Stimulated activated CD4-positive, alpha-beta T cell treated with anti-CD3 and anti-CD28 coated beads, Interleukin-1b, Interleukin-23, amount 100 ng/mL, for 1 hour (primary cell): ENCODE results near the gene SETD1A.
"Not testable (repeated sequence)": the region's sequence is repeated elsewhere in the genome, so short reads cannot be mapped to it uniquely, and the experiment has no call there.

Source experiments
- DNase-seq, 2 donors: peaks; one replicate each; pipeline ENCODE4 v3.0.0-alpha.2; 2020; ENCODE audit warnings: low read depth in 2 of 2

Gene SETD1A

DNA sequence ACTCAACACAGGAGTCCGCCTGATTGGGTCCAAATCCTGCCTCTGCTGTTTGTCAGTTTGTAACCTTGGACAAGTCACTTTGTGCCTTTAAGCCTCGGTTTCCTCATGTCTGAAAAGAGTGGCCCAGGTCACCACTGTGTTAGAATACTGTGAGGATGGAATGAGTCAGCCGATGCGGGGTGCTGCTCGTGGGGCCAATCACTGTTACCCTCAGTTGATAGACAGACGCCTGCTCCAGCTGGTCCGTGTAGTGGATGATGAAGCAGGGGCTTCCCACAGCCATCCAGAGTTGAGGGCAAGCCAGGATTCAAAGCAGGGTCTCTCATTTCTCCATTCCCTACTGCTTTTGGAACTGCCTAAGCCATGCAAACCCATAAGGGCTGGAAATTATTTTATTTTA lies 28.4 kb upstream of the SETD1A start:
- no peak for DNase-seq

DNA sequence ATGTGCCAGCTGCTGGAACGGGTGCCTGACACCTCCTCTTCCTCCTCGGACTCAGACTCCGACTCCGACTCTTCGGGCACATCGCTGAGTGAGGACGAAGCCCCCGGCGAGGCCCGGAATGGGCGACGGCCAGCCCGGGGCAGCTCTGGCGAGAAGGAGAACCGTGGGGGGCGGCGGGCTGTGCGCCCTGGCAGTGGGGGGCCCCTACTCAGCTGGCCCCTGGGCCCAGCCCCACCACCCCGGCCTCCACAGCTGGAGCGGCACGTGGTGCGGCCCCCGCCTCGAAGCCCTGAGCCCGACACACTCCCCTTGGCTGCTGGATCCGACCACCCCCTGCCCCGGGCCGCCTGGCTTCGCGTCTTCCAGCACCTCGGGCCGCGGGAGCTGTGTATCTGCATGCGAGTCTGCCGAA lies 27.4 kb upstream of the SETD1A start:
- no peak for DNase-seq

DNA sequence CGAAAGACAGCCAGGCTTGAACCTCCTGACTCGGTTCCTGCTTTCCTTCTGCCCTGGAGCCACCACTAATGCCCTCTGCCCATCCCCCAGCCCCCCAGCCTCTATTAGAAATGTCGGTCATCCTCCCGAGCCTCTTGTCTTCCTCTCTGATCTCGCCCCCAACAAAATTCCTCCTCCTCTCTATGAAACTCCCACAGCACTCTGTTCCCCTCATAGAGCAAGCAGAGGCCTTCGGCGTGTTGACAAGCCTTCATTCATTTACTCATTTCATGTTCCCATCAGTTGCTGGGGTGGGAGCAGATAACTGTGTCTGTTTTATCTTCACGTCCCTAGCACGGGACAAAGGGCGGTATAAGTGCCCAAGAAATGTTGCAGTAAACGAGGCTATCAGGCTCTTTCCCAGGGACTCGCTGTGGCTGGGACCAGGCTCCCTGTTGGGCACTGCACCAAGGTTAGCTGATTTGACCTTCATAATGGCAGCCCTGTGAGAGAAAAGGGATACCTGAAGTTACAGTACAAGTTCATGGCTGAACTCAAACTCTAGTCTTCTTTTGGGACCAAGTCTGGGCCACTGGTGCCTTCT lies 26.4 kb upstream of the SETD1A start:
- no peak for DNase-seq

DNA sequence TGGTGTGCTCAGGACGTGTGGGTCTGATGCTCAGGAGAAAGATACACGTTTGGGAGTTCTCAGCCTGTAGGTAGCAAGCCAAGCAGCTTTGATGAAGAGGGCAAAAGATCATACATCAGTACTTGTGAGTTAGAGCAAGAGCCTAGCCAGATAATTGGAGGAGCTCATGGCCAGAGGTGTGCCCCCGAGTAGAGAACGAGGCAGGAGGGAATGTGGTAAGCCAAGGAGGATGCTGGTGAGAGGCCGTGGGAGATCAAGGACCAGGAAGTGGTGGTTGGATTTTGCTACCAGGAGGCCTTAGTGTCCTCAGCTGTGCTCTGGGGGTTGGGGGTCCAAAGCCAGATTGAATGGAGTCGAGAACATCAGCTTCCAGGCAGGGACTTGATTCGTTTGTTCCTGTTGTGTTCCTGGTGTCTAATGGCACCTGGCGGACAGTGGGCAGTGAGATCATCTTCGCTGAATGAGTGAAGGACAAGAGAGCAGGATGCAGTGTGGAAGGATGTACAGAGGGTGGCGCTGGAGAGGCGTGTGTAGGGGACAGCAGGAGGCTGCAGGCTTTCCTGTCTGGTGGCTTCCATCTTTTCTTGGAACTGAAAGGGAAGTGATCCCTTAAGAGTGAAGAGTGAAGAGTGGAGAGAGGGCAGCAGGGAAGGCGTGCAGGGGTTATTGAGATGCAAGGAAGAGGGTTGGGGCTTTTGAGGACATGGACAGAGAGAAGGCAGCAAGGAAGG lies 22.6 kb upstream of the SETD1A start:
- DNase-seq, result no peak

DNA sequence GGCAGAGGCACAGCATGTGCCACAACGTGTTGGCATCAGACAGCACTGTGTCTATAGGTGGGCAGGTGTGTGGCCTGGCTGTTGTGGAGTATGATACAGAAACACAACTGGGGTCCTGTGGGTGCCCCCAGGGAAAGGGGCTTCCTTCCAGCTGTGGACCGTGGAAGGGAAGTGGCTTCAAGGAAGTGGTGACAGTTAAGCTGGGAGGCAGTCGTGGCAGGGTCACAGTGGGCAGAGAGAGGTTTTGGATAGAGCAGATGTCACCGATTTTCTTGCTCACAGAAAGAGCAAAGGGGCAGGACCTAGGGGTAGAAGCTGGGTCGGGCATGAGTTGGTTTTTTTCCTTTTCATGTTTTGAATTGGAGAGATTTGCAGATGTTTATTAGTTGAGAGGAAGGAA lies 19.9 kb upstream of the SETD1A start:
- DNase-seq, result no peak

DNA sequence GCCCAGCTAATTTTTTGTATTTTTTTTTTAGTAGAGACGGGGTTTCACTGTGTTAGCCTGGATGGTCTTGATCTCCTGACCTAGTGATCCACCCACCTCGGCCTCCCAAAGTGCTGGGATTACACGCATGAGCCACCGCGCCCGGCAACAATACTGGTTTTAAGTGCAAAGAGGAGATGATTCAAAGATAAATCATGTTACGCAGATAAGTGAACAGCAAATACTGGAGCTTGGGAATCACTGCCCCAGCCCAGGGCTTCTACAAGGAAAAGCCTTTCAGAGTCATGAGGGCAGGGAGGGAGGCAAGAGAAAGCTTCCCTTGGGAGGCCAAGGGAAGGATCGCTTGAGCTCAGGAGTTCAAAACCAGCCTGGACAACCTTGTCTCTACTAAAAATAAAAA lies 18.0 kb upstream of the SETD1A start:
- DNase-seq, result not testable (repeated sequence)

DNA sequence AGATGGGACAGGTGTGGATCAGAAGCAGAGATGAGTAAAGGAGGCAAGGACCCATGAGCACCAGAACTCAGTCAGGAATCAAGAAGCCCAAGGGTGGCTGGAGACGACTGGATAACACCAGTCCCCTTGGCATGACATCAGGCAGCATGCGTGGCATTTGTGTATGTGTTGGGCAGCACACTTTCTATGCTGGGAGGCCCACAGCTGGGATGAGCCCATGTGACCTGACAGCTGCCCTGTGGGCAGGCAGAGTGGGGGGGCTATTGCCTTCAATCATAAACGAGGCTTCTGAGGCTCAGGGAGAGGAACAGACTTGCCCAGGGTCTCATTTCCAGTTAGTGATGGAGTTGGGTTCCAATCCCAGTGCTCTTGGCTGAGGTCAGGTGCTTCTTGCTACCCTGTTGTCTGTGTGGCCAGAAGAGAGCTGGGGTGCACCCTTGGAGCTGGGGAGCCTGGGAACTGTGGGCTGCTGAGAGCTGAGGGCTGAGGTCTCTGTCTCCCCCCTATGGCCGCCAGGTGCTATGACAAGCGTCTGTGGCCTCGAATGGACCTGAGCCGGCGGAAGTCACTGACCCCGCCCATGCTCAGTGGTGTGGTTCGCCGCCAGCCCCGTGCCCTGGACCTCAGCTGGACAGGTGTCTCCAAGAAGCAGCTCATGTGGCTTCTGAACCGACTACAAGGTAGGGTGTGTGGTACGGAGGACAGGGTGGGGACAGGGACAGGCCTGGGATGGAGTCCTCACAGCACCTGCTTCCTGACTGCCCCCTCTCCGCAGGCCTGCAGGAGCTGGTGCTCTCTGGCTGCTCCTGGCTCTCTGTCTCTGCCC lies 15.7 kb upstream of the SETD1A start:
- DNase-seq, result no peak

DNA sequence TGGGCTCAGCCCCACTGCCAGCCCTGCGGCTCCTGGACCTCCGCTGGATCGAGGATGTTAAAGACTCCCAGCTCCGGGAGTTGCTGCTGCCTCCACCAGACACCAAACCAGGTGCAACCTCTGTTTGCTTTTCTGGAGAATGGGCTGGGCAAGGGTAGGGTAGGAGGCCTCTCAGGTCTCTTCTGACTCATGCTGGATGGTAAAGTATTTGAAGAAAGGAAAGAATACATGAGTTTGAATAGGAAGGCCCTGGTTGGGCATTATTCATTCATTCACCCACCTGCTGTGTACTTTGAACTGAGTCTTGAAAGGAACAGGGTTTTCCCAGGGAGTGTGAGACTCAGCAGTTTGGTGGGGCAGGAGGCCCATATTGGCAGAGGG lies 15.1 kb upstream of the SETD1A start:
- DNase-seq, result no peak

DNA sequence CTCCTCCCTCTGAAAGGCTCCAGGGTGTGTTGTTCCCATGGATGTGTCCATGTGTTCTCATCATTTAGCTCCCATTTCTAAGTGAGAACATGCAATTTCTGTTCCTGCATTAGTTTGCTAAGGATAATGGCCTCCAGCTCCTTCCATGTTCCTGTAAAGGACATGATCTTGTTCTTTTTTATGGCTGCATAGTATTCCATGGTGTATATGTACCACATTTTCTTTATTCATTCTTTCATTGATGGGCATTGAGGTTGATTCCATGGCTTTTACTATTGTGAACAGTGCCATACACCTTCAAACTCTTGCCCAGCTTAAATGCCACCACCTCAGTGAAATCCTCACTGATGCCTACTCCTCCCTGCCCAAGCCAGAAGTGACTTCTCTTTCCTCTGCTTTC lies 13.2 kb upstream of the SETD1A start:
- no peak for DNase-seq

DNA sequence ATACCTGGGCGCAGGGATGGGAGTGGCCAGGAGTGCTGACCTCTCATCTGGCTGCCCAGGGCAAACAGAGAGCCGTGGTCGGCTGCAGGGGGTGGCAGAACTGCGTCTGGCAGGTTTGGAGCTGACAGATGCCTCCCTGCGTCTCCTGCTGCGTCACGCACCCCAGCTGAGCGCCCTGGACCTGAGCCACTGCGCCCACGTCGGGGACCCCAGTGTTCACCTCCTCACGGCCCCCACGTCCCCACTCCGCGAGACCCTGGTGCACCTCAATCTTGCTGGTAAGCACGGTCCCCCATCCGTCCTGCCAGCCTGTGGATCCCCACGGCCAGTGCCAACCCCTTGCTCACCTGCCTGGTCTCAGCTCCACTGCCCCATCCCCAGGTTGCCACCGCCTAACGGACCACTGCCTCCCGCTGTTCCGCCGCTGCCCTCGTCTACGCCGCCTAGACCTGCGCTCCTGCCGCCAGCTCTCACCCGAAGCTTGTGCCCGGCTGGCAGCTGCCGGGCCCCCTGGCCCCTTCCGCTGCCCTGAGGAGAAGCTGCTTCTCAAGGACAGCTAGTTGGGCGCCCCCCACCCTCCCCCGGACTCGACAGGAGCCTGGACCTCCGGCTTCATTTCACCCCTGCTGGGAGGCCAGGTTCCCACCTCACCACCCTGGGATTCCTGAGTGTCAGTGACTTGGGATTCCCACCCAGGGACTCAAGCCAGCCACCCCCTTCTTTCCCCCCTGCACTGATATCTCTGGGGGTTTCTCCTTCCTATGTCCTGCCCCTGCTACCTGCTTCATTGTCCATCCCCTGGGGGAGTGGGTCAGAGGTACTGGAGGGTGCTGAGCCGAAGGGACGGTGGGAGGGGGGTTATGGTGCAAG lies 10.6 kb upstream of the SETD1A start:
- no peak for DNase-seq

DNA sequence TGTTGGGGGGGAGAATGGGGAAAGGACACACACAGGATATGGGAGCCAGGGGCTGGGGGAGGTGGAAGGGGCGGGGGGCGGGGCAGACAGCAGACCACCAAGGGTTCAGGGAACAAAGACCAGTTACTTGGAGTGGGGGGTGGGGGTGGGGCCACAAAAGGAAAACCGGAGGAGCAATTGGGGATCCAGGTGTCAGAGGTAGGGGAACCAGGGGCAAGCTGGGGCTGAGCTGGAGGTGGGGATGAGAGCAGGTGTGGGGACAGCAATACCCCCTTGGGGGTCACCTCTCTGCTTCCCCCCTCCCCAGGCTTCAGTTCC lies 10.1 kb upstream of the SETD1A start:
- no peak for DNase-seq

DNA sequence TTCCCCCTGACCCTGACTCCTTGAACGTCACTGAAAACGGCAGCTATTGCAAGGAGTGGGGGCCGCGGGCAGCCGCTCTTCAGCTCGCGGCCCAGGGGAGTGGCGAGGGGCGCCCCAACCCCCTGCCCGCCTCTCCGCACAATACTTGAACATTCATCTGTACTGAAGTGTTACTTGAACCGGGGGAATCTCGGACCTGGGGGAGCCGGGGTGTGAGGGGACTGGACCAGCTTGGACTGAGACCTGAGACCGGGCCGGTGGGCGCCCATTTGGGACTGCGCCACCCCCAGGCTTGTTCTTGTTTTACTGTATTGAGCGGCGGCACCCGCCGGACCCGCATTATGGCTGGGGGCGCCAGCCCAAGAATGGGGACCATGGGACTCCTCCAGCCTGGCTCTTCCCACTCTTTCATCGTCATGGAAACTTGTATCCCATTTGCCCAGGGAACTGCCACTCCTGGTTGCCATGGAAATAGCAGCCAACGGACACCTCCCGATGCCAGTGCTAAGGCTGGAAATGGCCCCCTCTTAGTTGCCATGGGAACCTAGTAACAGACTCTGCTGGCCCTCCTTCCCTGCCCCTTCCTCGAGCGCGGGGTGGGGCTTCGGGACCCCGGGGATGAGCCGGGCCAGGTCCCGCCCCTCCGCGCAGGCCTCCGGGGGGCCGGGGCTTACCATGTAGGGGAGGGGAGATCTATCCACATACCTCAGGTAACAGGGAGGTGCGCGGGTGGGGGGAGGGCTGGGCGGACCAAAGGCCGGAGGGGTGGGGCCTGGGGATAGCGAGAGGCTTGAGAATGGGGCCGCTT lies 9.5 kb upstream of the SETD1A start:
- DNase-seq, result no peak

DNA sequence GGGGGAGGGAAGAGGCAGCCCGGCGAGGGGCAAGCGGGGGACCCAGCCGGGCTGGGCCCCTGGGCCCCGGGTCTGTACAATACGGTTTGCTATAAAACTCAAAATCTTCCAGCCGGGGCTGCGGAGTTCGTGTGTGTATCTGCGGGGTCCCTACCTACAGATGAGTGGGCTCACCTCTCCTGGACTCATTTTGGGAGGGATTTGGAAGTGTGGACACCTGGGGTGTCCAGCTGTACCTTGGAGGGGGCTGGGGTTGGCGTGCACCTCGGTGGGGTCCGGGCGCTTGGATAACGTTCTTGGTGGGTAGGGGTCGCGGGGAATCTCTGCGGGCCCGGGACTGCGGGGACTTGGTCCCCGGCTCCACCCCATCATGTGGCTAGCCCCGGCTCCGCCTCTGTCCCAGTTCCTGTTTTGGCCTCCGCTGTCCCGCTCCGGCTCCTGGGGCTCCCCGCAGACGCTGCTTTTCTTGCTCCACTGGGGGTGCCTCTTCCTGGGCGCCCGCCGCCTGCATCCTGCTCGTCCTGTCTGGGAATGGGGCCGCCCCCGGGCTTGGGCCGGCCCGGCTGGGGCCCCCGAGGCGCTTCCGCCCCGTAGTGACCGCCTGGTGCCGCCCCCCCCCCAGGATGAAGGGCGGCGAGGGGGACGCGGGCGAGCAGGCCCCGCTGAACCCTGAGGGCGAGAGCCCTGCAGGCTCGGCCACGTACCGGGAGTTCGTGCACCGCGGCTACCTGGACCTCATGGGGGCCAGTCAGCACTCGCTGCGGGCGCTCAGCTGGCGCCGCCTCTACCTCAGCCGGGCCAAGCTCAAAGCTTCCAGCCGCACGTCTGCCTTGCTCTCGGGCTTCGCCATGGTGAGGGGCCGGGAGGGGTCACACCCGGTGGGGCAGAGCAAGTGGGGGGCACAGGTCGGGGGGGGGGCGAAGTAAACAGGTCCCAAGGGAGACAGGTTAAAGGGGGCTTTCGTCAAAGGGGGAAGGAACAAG lies 8.6 kb upstream of the SETD1A start, which contains the start of gene ORAI3:
Gene ORAI3 (plus strand): TSS at position 402 of the 983 bp plus-strand sequence. CDS start 222 bp downstream, at position 624.
- no peak for DNase-seq

DNA sequence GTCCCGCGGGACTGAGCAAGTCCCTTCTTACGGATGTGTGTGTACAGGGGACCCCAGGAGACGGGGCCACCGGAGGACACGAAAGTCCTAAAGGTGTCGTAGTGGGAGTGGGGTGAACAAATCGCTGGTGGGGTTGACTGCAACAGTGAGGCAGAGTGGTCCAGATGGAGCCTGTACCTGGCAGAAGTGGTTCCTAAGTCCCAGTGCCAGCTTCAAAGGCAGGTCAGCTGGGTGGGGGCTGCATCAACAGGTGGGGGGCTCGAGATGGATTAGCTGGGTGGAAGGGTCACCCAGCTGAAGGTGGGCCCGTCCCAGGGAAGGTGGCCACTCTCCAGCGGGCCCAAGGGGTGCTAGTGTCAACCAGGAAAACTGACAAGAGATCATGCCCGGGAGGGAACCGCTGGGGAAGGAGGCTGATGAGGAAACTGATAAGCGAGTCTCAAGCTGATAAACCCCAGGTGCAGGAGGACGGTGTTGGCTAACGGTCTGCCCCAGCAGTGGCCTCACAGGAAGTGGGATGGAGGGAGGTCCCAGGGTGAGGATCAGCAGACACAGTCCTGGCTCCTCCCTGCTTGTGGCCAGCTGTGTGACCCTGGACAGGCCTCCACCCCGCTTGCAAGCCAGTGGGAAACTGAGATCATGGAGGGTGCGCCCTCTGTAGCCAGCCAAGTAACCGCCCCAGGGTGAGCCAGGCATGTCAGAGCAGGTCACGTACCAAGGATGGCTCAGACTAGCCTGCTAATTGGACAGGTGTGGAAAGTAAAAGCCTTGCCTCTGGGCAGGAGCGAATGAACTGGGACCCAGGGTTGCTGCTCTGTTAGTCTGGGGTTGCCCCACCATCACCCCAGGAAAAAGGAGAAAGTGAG lies 7.7 kb upstream of the SETD1A start:
- no peak for DNase-seq

DNA sequence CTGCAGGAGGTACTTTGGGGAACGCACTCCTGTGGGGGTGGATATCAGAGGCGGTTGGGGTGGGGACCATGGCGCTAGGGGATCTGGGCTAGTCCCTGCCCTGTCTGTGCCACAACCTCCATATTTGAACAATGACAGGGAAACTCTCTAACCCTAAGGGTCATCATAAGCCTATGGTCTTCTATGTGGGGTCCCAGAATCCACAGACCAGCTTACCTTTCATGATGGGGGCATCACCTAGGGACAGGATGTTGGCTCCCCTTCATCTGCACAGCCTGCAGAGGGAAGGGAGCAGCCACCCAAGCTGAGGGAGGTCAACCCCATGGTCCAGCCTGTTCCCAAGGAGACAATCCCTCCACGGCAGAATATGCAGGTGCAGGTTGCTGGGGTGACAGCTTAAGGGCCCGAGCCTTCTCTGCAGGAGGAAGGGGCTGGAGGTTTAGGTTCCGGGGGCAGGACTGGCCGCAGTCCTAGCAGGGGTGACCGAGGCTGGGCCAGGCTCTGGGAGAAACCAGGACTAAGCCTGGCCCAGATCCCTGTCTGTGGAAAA lies 7.0 kb upstream of the SETD1A start:
- no peak for DNase-seq

DNA sequence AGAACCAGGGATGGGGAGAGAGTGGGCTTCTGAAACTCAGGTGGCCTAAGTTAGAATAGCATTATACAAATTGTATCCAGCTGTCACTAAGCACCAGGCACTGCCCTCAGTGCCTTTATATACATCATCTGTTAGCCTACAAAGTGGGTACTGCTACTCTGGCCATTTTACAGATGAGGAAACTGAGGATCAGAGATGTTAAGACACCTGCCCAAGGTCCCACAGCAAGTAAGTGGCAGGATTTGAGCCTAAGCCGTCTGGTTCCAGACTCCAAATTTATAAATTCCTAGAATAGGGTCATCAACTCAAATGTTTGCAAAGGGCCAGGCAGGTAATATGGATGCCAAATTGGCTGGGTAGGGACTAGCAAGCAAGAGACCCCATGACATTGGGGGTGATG lies 6.4 kb upstream of the SETD1A start:
- no peak for DNase-seq

DNA sequence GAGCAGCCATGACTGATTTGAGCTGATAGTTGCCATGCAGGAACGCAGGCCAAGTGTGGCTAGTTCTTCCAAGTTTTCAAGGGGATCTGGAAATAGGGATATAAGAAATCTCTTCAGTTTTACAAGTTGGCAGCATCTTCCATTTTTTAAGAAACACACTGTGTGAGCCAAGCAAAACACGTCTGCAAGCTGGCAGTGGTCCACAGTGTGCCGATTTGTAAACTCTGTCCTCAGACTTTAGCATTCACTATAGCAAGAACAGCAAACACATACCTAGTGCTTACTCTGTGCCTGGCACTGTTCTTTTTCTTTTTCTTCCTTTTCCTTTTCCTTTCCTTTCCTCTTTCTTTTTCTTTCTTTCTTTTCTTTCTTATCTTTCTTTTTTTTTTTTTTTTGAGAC lies 5.8 kb upstream of the SETD1A start:
- no peak for DNase-seq

DNA sequence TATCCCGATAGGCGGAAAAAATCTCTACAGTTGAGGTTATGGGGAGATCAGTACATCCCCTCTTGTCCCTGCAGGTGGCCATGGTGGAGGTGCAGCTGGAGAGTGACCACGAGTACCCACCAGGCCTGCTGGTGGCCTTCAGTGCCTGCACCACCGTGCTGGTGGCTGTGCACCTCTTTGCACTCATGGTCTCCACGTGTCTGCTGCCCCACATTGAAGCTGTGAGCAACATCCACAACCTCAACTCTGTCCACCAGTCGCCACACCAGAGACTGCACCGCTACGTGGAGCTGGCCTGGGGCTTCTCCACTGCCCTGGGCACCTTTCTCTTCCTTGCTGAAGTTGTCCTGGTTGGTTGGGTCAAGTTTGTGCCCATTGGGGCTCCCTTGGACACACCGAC lies 4.4 kb upstream of the SETD1A start:
- no peak for DNase-seq
